Liver (tissue), 9 donors: ENCODE measurements around the gene SEC14L3. TPM values are rescaled to one million over a fixed set of nuclear protein-coding genes. Genes with fewer than 3 reads are reported as not detected.

Experiments
- DNase-seq: peaks from one replicate; pipeline ENCODE4 v3.0.0-alpha.2; 2017; ENCODE audit warnings: low spot score
- H3K27ac ChIP-seq, 2 donors: one replicate each; pipeline ENCODE4 v1.7.0; 2013; ENCODE audit warnings: inconsistent platforms in 2 of 2, low read length in 2 of 2, control low read depth in 1 of 2, low read depth in 1 of 2, mild to moderate bottlenecking in 1 of 2
- H3K27me3 ChIP-seq, 4 donors: one replicate each; pipeline versions ENCODE4 v1.6.1 to v1.7.0; 2013; ENCODE audit warnings: low read length in 3 of 4, inconsistent platforms in 1 of 4, mild to moderate bottlenecking in 1 of 4, moderate library complexity in 1 of 4; ENCODE audit not compliant: control insufficient read depth in 4 of 4, insufficient read depth in 4 of 4
- H3K36me3 ChIP-seq, 4 donors: one replicate each; pipeline versions ENCODE4 v1.6.1 to v1.7.0; 2013; ENCODE audit warnings: low read length in 3 of 4, mild to moderate bottlenecking in 3 of 4, low read depth in 1 of 4, moderate library complexity in 1 of 4; ENCODE audit not compliant: control insufficient read depth in 4 of 4, insufficient read depth in 3 of 4
- H3K4me1 ChIP-seq, 4 donors: one replicate each; pipeline versions ENCODE4 v1.6.1 to v1.7.0; 2013; ENCODE audit warnings: low read length in 3 of 4, mild to moderate bottlenecking in 3 of 4, moderate library complexity in 1 of 4; ENCODE audit not compliant: control insufficient read depth in 4 of 4, insufficient read depth in 4 of 4
- H3K4me3 ChIP-seq, 3 donors: one replicate each; pipeline versions ENCODE4 v1.6.1 to v1.7.0; 2013; ENCODE audit warnings: low read length in 3 of 3, control low read depth in 1 of 3, low read depth in 1 of 3, mild to moderate bottlenecking in 1 of 3
- H3K9ac ChIP-seq, 2 donors: one replicate each; pipeline ENCODE4 v1.7.0; 2013; ENCODE audit warnings: low read length in 2 of 2, mild to moderate bottlenecking in 2 of 2, moderate library complexity in 2 of 2, control low read depth in 1 of 2, low read depth in 1 of 2
- H3K9me3 ChIP-seq, 4 donors: one replicate each; pipeline versions ENCODE4 v1.6.1 to v1.7.0; 2013; ENCODE audit warnings: low read length in 3 of 4; ENCODE audit not compliant: control insufficient read depth in 4 of 4
- EGR1 ChIP-seq, 2 donors: IDR thresholded peaks; 2 replicates each; pipeline ENCODE4 v1.6.1; 2016 to 2018; ENCODE audit warnings: antibody characterized with exemption in 2 of 2, low read depth in 2 of 2
- FOXA2 ChIP-seq: IDR thresholded peaks from 2 replicates; pipeline ENCODE4 v1.6.1; 2016; ENCODE audit warnings: antibody characterized with exemption
- GABPA ChIP-seq, 2 donors: IDR thresholded peaks in 1 of 2; conservative IDR thresholded peaks in 1 of 2; 2 replicates each; pipeline ENCODE4 v1.6.1; 2016; ENCODE audit warnings: antibody characterized with exemption in 2 of 2, mild to moderate bottlenecking in 1 of 2, moderate library complexity in 1 of 2
- HNF4G ChIP-seq: IDR thresholded peaks from 2 replicates; pipeline ENCODE4 v1.6.1; 2016; ENCODE audit warnings: antibody characterized with exemption
- JUND ChIP-seq, 2 donors: IDR thresholded peaks; 2 replicates each; pipeline ENCODE4 v1.6.1; 2016; ENCODE audit warnings: antibody characterized with exemption in 2 of 2
- NR2F2 ChIP-seq: IDR thresholded peaks from 2 replicates; pipeline ENCODE4 v1.6.1; 2016; ENCODE audit warnings: antibody characterized with exemption
- RAD21 ChIP-seq, 2 donors: IDR thresholded peaks; 2 replicates each; pipeline ENCODE4 v1.6.1; 2016; ENCODE audit warnings: antibody characterized with exemption in 2 of 2, mild to moderate bottlenecking in 2 of 2
- RXRA ChIP-seq, 2 donors: IDR thresholded peaks; 2 replicates each; pipeline ENCODE4 v1.6.1; 2017 to 2018; ENCODE audit warnings: antibody characterized with exemption in 2 of 2, mild to moderate bottlenecking in 1 of 2
- SP1 ChIP-seq: IDR thresholded peaks from 2 replicates; pipeline ENCODE4 v1.6.1; 2018; ENCODE audit warnings: antibody characterized with exemption, mild to moderate bottlenecking
- TAF1 ChIP-seq: conservative IDR thresholded peaks from 2 replicates; pipeline ENCODE4 v1.6.1; 2016; ENCODE audit warnings: antibody characterized with exemption, mild to moderate bottlenecking
- YY1 ChIP-seq: IDR thresholded peaks from 2 replicates; pipeline ENCODE4 v1.6.1; 2016; ENCODE audit warnings: antibody characterized with exemption, mild to moderate bottlenecking
- WGBS: extraction: QIAGEN DNeasy Blood & Tissue Kit; methylation state at CpG from one replicate; pipeline ENCODE4 v1.1.7; 2013; 5-methylcytosine and 5-hydroxymethylcytosine counted together
- polyA plus RNA-seq, 2 donors: library from polyadenylated mRNA; stranded (reverse) in 1 of 2; unstranded in 1 of 2; fragments of 200-250 nt in 1 of 2; fragments of >200 nt in 1 of 2; fragmentation: Nextera tagmentation in 1 of 2; extraction: Ambion mirVana in 1 of 2; gene quantifications; one replicate each; pipeline versions ENCODE4 v1.2.1 to v1.2.3, GENCODE V29; 2013 to 2015
- total RNA-seq, 2 donors: library from RNA; depleted of rRNA; stranded (reverse); fragments of >200 nt; gene quantifications; one replicate each; pipeline ENCODE4 v1.2.3, GENCODE V29; 2014
- TF ChIP-seq, protein P1 (sequence below): IDR thresholded peaks from 2 replicates; pipeline ENCODE4 v1.6.1; 2016; ENCODE audit warnings: antibody characterized with exemption
- TF ChIP-seq, protein P2 (sequence below): IDR thresholded peaks from 2 replicates; pipeline ENCODE4 v1.6.1; 2016; ENCODE audit warnings: antibody characterized with exemption, mild to moderate bottlenecking
- TF ChIP-seq, protein P3 (sequence below): IDR thresholded peaks from 2 replicates; pipeline ENCODE4 v1.6.1; 2016; ENCODE audit warnings: antibody characterized with exemption
- TF ChIP-seq, protein P4 (sequence below): fragments of 150-350 bp; IDR thresholded peaks from 2 replicates; pipeline ENCODE4 v1.5.1; 2017; ENCODE audit warnings: improper control_type of control experiment, low read depth, low read length; ENCODE audit not compliant: missing input control
- TF ChIP-seq, protein P5 (sequence below): IDR thresholded peaks from 2 replicates; pipeline ENCODE4 v1.6.1; 2016; ENCODE audit warnings: antibody characterized with exemption
- donor health status: healthy.
- donor health status: healthy.
- donor health status: healthy.
- donor health status: healthy.
- donor health status: healthy.

Gene SEC14L3
- total and polyA plus RNA-seq, 4 donors = 0.32 to 0.33 TPM; not detected in 2

DNA sequence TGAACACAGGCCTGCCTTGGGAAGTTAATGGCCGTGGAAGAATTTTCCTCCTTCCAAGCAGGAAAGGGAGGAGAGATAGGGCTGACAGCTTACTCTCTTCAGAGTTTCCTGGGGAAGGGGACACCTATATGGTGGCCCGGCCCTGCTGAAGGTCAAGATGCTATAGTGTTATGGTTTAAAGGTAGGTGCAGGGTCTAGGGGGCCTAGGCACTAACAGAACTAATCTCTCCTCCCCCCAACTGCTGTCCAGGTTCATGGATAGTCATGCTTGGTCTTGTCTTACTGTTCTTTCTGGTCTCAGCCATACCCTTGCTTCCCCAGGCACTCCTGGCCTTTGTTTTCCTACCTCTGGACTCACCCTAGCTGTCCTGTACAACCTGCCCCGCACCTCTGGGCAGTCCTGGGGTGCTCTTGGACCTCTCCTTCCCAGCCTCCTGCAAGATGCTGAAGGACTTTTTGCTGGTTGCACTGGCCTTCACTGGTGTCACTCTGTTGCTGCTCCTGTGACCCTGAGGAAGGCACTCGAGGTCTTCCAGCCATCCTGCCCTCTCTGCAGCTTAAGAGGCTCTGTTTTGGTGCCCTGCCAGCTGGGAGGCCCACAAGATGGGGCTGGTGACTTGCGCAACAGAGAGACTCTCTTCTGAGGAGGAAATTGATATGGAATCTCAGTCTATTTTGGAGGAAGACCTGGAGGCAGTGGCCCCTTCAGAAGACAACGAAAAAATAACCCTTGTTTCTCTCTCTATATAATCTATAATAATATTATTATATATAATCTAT lies 17.9 kb downstream of the SEC14L3 start:
- H3K36me3 ChIP-seq = no peaks in the 10 kb centered on the region
- H3K4me3 ChIP-seq = no peak overlapping the region
- 71% methylated on average over 6 of the region's 6 CpGs for WGBS
- H3K9me3 ChIP-seq = no peaks in the 10 kb centered on the region
- H3K27ac ChIP-seq = no peak overlapping the region
- H3K27me3 ChIP-seq = no peaks in the 10 kb centered on the region
- H3K9ac ChIP-seq = no peak overlapping the region
- DNase-seq = no peak
- H3K4me1 ChIP-seq = peaks cover 0 to 15% (median 11%) of the 10 kb centered on the region in 4 donors
- TF ChIP-seq, protein P1, sequence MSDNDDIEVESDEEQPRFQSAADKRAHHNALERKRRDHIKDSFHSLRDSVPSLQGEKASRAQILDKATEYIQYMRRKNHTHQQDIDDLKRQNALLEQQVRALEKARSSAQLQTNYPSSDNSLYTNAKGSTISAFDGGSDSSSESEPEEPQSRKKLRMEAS = no peak
- TF ChIP-seq RXRA (IDR thresholded peaks at IDR 0.05) (no peak), YY1 (no peak), GABPA (IDR thresholded peaks at IDR 0.05 in 1 of 2, conservative IDR thresholded peaks at IDR 0.05 in 1 of 2) (no peak), HNF4G (no peak), RAD21 (IDR thresholded peaks at IDR 0.05) (no peak), EGR1 (IDR thresholded peaks at IDR 0.05; ENCODE audit: low read depth in 2 of 2) (no peak), FOXA2 (no peak), TAF1 (no peak), NR2F2 (no peak), SP1 (no peak), JUND (IDR thresholded peaks at IDR 0.05) (no peak)
- TF ChIP-seq, protein P2, sequence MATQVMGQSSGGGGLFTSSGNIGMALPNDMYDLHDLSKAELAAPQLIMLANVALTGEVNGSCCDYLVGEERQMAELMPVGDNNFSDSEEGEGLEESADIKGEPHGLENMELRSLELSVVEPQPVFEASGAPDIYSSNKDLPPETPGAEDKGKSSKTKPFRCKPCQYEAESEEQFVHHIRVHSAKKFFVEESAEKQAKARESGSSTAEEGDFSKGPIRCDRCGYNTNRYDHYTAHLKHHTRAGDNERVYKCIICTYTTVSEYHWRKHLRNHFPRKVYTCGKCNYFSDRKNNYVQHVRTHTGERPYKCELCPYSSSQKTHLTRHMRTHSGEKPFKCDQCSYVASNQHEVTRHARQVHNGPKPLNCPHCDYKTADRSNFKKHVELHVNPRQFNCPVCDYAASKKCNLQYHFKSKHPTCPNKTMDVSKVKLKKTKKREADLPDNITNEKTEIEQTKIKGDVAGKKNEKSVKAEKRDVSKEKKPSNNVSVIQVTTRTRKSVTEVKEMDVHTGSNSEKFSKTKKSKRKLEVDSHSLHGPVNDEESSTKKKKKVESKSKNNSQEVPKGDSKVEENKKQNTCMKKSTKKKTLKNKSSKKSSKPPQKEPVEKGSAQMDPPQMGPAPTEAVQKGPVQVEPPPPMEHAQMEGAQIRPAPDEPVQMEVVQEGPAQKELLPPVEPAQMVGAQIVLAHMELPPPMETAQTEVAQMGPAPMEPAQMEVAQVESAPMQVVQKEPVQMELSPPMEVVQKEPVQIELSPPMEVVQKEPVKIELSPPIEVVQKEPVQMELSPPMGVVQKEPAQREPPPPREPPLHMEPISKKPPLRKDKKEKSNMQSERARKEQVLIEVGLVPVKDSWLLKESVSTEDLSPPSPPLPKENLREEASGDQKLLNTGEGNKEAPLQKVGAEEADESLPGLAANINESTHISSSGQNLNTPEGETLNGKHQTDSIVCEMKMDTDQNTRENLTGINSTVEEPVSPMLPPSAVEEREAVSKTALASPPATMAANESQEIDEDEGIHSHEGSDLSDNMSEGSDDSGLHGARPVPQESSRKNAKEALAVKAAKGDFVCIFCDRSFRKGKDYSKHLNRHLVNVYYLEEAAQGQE = no peak
- TF ChIP-seq, protein P3, sequence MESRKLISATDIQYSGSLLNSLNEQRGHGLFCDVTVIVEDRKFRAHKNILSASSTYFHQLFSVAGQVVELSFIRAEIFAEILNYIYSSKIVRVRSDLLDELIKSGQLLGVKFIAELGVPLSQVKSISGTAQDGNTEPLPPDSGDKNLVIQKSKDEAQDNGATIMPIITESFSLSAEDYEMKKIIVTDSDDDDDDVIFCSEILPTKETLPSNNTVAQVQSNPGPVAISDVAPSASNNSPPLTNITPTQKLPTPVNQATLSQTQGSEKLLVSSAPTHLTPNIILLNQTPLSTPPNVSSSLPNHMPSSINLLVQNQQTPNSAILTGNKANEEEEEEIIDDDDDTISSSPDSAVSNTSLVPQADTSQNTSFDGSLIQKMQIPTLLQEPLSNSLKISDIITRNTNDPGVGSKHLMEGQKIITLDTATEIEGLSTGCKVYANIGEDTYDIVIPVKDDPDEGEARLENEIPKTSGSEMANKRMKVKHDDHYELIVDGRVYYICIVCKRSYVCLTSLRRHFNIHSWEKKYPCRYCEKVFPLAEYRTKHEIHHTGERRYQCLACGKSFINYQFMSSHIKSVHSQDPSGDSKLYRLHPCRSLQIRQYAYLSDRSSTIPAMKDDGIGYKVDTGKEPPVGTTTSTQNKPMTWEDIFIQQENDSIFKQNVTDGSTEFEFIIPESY = no peak
- TF ChIP-seq, protein P4, sequence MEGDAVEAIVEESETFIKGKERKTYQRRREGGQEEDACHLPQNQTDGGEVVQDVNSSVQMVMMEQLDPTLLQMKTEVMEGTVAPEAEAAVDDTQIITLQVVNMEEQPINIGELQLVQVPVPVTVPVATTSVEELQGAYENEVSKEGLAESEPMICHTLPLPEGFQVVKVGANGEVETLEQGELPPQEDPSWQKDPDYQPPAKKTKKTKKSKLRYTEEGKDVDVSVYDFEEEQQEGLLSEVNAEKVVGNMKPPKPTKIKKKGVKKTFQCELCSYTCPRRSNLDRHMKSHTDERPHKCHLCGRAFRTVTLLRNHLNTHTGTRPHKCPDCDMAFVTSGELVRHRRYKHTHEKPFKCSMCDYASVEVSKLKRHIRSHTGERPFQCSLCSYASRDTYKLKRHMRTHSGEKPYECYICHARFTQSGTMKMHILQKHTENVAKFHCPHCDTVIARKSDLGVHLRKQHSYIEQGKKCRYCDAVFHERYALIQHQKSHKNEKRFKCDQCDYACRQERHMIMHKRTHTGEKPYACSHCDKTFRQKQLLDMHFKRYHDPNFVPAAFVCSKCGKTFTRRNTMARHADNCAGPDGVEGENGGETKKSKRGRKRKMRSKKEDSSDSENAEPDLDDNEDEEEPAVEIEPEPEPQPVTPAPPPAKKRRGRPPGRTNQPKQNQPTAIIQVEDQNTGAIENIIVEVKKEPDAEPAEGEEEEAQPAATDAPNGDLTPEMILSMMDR = no peak
- TF ChIP-seq, protein P5, sequence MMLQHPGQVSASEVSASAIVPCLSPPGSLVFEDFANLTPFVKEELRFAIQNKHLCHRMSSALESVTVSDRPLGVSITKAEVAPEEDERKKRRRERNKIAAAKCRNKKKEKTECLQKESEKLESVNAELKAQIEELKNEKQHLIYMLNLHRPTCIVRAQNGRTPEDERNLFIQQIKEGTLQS = no peak
